HG03139 (cell line): ENCODE data around the gene POU6F2.
"Not testable (repeated sequence)": the region's sequence is repeated elsewhere in the genome, so short reads cannot be mapped to it uniquely, and the experiment has no call there.

ENCODE experiments used
- ATAC-seq: cut with Tn5 transposase; IDR thresholded peaks from one replicate; pipeline ENCODE4 v1.9.1; 2021; ENCODE audit not compliant: unreplicated experiment

POU6F2 gene

GRCh38 chr7:39301543-39301942 is 323.8 kb downstream of the POU6F2 start:
- no peak for ATAC-seq

DNA sequence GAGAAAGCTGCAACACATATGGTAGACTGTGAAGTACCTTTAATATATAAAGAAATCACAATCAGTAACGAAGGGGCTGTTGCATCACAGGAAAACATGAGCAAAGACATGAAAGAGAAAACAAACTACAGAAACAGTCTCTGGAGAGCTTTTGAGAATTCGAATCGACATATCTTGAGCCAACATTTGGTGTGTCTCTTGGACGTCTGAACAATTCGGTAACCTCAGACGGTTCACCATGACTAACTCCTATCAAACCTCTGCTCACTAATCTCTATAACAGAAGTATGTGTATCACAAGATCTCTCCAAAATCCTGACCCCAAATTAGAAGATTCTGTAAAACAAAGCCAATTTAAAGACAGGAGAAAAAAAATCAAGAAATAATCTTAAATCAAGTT is 326.5 kb downstream of the POU6F2 start:
- no peak for ATAC-seq

- ATAC-seq: no peak
Measured at GRCh38 chr7:39304668-39305405, 327.1 kb downstream of the POU6F2 start.

GRCh38 chr7:39306016-39306570 is 328.4 kb downstream of the POU6F2 start:
- ATAC-seq: no peak

DNA sequence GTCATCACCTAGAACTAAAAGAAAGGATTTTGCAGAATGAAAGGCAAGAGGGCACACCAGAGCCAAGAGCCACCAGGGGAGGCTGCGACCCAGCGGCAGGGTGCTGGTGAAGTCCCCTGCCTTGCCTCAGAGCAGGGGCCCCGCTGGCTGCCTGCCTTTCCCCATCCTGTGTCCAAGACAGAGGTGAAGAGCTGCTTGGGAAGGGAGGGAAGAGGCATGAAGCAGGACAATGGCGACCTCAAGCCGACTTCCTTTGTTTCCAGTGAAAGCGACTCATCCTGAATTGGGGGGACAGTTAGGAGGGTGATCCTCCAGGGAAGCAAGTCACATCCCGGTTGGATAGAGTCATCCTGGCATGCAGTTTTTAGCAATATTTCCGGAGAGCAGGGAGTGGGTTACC is 333.0 kb downstream of the POU6F2 start:
- no peak for ATAC-seq

DNA sequence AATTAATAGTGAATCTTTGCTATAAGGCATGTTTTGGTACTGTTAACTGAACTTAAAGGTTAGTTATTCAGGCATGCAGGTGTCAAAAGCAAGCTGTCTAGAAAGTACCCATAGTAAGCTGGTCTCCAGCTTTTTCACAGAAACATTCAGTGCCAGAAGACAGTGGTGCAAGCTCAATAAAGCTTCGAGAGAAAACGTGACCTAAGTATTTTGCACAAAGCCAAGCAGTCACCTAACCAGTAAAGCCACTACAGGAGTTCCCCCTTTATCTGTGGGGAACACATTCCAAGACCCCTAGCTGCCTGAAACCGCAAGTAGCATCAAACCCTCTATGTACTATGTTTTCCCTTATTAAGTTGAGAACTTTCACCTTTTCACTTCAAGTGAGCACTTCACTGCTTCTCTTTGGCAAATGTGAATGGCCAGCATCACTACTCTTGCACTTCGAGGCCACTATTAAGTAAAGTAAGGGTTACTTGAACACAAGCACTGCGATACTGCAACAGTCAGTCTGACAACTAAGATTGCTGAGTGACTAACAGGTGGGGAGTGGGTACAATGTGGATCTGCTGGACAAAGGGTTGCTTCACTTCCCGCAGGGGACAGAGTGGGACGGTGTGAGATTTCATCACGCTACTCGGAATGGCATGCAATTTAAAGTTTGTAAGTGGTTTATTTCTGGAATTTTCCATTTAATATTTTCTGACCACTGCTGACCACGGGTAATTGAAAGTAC is 334.7 kb downstream of the POU6F2 start:
- no peak for ATAC-seq

DNA sequence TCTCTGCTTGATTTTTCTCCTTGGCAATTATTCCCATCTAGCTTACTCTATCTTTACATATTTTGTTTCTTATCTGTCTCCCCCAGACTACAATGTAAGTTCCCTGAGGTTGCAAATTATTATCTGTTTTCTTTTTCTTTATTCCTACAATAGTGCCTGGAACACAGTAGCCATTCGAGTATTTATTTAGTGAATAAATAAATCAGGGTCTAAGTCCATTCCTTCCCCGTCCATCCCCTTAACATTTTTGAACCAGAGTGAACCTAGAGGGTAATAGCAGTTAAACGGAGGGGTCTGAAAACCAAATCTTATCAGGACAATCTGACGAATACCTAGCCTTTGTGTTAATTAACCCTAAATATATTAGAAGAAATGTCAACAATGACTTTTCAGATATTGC is 335.7 kb downstream of the POU6F2 start:
- no peak for ATAC-seq

DNA sequence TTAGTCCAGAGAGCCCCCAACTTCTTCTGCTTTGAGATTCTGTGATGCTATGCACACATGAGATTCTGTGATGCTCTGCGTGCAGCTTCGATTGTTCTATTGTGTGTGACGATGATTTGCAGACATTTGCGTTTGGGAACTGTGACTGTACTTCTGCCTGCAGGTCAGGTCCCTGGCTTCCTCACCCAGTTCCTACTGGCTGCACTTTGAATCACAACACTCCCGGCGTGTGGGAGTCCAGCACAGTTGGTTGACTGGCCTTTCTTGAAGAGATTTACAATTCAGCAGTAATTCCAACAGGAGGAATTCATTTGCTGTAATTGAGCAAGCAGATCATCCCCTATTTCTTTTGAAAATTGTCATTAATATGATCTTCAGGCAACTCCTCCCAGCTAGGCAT is 336.3 kb downstream of the POU6F2 start:
- no peak for ATAC-seq

GRCh38 chr7:39317107-39317506 is 339.4 kb downstream of the POU6F2 start:
- ATAC-seq: no peak

DNA sequence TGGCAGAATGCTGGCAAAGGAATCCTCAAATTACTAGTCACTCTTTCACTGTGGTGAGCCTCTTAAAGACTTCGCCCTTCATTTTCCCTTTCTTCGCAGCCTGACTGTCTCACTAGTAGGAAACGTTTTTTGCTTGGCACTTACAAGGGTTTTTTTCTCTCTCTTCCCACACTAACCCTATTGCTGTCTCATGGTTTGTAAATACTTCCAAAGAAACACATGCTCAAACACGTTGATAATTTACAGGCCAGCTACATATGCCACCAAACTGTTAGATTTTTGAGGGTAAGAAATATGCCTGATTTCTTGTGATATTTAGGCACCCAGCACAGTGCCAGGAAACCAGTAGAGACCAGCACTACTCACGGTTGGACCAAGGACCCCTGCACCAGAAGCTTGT is 340.2 kb downstream of the POU6F2 start:
- ATAC-seq: no peak

GRCh38 chr7:39321245-39321644 is 343.5 kb downstream of the POU6F2 start:
- no peak for ATAC-seq

- no peak for ATAC-seq
Measured at GRCh38 chr7:39321909-39322498, 344.3 kb downstream of the POU6F2 start.

DNA sequence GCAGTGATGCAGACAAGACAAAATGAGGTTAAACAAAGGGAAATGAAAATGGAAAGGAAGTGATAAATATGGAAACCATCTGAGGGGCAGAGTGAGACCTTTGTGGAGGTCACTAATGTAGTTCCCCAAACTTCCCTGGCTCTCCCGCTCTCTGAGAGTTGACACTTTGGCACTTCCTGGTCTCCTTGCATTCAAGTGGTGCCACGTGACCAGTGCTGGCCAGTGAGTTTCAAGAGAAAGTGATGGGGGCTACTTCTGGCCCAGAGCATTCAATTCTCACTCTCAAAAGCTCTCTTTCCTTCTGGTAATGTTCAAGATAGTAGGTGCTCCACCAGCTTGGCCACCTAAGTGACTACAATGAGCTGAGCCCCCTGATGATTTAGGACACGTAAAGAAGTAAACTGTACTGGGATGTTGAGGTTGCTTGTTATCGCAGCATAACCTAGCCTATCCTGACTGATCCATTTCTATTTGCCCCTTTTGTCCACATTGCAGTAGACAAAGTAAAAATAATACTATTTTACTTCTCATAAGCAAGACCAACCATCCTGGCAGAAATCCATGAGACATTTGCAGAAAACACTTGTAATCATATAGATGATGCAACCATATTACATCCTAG is 346.5 kb downstream of the POU6F2 start:
- ATAC-seq: no peak

GRCh38 chr7:39331607-39332006 is 353.9 kb downstream of the POU6F2 start:
- not testable (repeated sequence) for ATAC-seq

GRCh38 chr7:39332142-39332541 is 354.4 kb downstream of the POU6F2 start:
- ATAC-seq: no peak

DNA sequence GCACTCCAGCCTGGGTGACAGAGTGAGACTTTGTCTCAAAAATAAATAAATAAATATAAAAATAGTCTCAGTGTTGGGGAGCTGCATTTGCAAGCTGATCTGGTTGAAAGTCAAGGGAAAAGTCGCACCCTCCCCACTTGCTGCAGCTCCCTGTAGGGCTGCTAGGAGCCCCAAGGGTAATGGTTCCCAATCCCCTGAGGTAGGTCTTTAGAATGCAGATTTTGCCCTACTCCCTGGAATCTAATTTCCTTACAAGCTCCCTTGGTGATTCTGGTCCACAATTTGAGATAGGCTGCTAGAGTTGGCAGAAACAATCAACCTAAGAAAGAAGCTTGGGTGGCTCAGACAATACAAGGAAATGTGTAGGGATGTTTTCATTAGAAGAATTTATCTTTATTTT is 356.0 kb downstream of the POU6F2 start:
- ATAC-seq: no peak

- no peak for ATAC-seq
Measured at GRCh38 chr7:39336442-39336841, 358.7 kb downstream of the POU6F2 start.

DNA sequence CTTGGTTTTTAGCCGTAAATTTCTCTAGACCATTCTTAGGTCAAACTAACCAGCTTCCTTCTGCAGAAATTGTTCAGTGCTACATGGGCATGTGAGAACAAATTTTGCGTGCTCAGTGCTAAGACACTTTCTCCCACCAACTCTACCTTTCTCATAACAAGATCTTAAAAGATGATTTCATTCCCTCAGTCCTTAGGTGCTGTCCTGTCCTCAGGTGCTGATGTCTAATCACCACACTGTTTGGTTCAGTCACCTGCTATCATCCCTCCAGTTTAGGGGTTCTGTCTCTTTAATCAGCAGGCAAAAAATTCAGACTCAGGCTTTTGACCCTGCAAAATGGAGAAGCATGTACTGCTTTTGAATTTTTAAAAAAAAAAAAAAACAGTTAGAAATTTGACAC is 361.0 kb downstream of the POU6F2 start:
- ATAC-seq: no peak

DNA sequence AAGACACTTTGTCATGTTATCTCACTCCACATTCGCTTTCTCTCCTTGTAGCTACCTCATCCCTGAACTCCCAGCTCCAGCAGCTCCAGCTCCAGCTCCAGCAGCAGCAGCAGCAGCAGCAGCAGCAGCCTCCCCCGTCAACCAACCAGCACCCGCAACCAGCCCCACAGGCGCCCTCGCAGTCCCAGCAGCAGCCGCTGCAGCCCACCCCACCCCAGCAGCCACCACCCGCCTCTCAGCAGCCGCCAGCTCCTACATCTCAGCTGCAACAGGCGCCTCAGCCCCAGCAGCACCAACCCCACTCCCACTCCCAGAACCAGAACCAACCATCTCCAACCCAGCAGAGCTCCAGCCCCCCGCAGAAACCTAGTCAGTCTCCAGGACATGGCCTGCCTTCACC is 361.9 kb downstream of the POU6F2 start:
- no peak for ATAC-seq

GRCh38 chr7:39341083-39341482 is 363.4 kb downstream of the POU6F2 start:
- no peak for ATAC-seq

GRCh38 chr7:39342763-39343162 is 365.1 kb downstream of the POU6F2 start:
- no peak for ATAC-seq
